Measurements from ENCODE around the gene EXOSC2.

The EXOSC2 gene

GRCh38 chr9:130740218-130741023, 46.8 kb downstream of the EXOSC2 start:
- no peak for DNase-seq

- DNase-seq: no peak
These were observed 47.4 kb downstream of the EXOSC2 start for GRCh38 chr9:130741024-130741305.

GRCh38 chr9:130741831-130742449, 48.4 kb downstream of the EXOSC2 start:
- no peak for DNase-seq

GRCh38 chr9:130743656-130744055, 50.1 kb downstream of the EXOSC2 start:
- no peak for DNase-seq

- no peak for DNase-seq
These were observed 51.7 kb downstream of the EXOSC2 start for GRCh38 chr9:130745210-130745800.

GRCh38 chr9:130745829-130746228, 52.2 kb downstream of the EXOSC2 start:
- no peak for DNase-seq

- DNase-seq: no peak
These were observed 53.0 kb downstream of the EXOSC2 start for GRCh38 chr9:130746434-130747212.

GRCh38 chr9:130751631-130752355, 58.2 kb downstream of the EXOSC2 start:
- no peak for DNase-seq

All from stimulated activated CD8-positive, alpha-beta memory T cell treated with anti-CD3 and anti-CD28 coated beads, Interleukin-4, amount 100 ng/mL, for 48 hours (primary cell).